PC-3 (cell line): ENCODE results near the gene PILRA.
"Not testable (repeated sequence)": the region's sequence is repeated elsewhere in the genome, so short reads cannot be mapped to it uniquely, and the experiment has no call there.

Source experiments
- EZH2 ChIP-seq: fragments of 300-600 bp; sonication (generic); IDR thresholded peaks from one replicate; pipeline ENCODE4 v1.6.1; 2017; ENCODE audit warnings: antibody characterized with exemption, mild to moderate bottlenecking, low read length; ENCODE audit not compliant: unreplicated experiment
- TF ChIP-seq, protein P1 (sequence below): fragments of 300-600 bp; sonication (generic); conservative IDR thresholded peaks from 2 replicates; pipeline ENCODE4 v1.5.1; 2017; ENCODE audit warnings: antibody characterized with exemption, low read depth, mild to moderate bottlenecking, low read length

DNA sequence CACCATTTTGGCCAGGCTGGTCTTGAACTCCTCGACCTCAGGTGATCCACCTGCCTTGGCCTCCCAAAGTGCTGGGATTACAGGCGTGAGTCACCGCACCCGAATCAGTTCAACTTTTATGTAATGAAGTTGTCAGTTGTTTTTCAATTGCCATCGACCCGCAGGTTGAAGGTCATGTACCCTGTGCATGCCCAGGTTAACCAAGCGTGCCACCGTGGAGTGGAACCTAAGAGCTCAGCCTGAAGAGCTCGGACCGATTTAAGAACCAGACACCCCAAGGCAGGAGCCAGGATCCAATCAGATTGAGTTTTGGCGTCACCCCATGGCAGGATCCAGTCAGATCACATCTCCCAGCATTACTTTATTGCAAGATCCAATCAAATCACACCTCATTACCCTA, 46.4 kb upstream of the PILRA start:
- not testable (repeated sequence) for TF ChIP-seq EZH2
- TF ChIP-seq, protein P1, sequence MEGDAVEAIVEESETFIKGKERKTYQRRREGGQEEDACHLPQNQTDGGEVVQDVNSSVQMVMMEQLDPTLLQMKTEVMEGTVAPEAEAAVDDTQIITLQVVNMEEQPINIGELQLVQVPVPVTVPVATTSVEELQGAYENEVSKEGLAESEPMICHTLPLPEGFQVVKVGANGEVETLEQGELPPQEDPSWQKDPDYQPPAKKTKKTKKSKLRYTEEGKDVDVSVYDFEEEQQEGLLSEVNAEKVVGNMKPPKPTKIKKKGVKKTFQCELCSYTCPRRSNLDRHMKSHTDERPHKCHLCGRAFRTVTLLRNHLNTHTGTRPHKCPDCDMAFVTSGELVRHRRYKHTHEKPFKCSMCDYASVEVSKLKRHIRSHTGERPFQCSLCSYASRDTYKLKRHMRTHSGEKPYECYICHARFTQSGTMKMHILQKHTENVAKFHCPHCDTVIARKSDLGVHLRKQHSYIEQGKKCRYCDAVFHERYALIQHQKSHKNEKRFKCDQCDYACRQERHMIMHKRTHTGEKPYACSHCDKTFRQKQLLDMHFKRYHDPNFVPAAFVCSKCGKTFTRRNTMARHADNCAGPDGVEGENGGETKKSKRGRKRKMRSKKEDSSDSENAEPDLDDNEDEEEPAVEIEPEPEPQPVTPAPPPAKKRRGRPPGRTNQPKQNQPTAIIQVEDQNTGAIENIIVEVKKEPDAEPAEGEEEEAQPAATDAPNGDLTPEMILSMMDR, result not testable (repeated sequence)
